ENCODE measurements around the gene TNFAIP1.

DNA sequence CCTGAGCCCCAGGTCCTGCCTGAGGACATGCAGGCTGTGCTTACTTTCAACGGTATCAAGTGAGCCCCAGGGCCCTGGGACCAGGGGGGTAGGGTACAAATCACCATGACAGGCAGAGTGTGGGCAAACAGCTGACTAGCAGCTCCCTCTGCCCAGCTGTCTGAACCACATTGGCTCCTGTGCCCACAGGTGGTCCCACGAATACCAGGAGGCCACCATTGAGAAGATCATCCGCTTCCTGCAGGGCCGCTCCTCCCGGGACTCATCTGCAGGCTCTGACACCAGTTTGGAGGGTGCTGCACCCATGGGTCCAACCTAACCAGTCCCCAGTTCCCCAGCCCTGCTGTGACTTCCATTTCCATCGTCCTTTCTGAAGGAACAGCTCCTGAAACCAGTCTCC is 60.4 kb downstream of the TNFAIP1 start:
- TF ChIP-seq POLR2A (IDR thresholded peaks at IDR 0.05; ENCODE audit: low read depth, low read length) = no peak
- TF ChIP-seq, protein P1, sequence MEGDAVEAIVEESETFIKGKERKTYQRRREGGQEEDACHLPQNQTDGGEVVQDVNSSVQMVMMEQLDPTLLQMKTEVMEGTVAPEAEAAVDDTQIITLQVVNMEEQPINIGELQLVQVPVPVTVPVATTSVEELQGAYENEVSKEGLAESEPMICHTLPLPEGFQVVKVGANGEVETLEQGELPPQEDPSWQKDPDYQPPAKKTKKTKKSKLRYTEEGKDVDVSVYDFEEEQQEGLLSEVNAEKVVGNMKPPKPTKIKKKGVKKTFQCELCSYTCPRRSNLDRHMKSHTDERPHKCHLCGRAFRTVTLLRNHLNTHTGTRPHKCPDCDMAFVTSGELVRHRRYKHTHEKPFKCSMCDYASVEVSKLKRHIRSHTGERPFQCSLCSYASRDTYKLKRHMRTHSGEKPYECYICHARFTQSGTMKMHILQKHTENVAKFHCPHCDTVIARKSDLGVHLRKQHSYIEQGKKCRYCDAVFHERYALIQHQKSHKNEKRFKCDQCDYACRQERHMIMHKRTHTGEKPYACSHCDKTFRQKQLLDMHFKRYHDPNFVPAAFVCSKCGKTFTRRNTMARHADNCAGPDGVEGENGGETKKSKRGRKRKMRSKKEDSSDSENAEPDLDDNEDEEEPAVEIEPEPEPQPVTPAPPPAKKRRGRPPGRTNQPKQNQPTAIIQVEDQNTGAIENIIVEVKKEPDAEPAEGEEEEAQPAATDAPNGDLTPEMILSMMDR (conservative IDR thresholded peaks at IDR 0.05; ENCODE audit: low read depth, low read length) = no peak
- TF ChIP-seq, protein P2, sequence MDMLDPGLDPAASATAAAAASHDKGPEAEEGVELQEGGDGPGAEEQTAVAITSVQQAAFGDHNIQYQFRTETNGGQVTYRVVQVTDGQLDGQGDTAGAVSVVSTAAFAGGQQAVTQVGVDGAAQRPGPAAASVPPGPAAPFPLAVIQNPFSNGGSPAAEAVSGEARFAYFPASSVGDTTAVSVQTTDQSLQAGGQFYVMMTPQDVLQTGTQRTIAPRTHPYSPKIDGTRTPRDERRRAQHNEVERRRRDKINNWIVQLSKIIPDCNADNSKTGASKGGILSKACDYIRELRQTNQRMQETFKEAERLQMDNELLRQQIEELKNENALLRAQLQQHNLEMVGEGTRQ (IDR thresholded peaks at IDR 0.05; ENCODE audit: low read depth, low read length) = no peak
- no peak for TF ChIP-seq MAFK (IDR thresholded peaks at IDR 0.05; ENCODE audit: low read depth, low read length)

All from IMR-90 (cell line).